ENCODE data around the gene LRMDA.

LRMDA gene

GRCh38 chr10:75431180-75432111 is at the start of gene LRMDA:
Gene LRMDA (plus strand): TSS chr10:75431624.
- DNase-seq = no peak

GRCh38 chr10:75386128-75386527 is 45.3 kb upstream of the LRMDA start:
- no peak for DNase-seq

GRCh38 chr10:75388082-75388481 is 43.3 kb upstream of the LRMDA start:
- DNase-seq = no peak

- no peak for DNase-seq
Observed at GRCh38 chr10:75390178-75390577, 41.2 kb upstream of the LRMDA start.

GRCh38 chr10:75392271-75392670 is 39.2 kb upstream of the LRMDA start:
- no peak for DNase-seq

GRCh38 chr10:75392744-75393143 is 38.7 kb upstream of the LRMDA start:
- no peak for DNase-seq

GRCh38 chr10:75394221-75394620 is 37.2 kb upstream of the LRMDA start:
- DNase-seq = no peak

- DNase-seq = no peak
Observed at GRCh38 chr10:75395066-75395931, 36.1 kb upstream of the LRMDA start.

- no peak for DNase-seq
Observed at GRCh38 chr10:75395932-75396630, 35.3 kb upstream of the LRMDA start.

- no peak for DNase-seq
Observed at GRCh38 chr10:75396631-75397495, 34.6 kb upstream of the LRMDA start.

- no peak for DNase-seq
Observed at GRCh38 chr10:75397496-75398199, 33.8 kb upstream of the LRMDA start.

- DNase-seq = no peak
Observed at GRCh38 chr10:75398200-75398691, 33.2 kb upstream of the LRMDA start.

- DNase-seq = no peak
Observed at GRCh38 chr10:75398692-75399460, 32.5 kb upstream of the LRMDA start.

- no peak for DNase-seq
Observed at GRCh38 chr10:75399461-75400162, 31.8 kb upstream of the LRMDA start.

GRCh38 chr10:75400163-75400770 is 31.2 kb upstream of the LRMDA start:
- DNase-seq = no peak

- no peak for DNase-seq
Observed at GRCh38 chr10:75400771-75401568, 30.5 kb upstream of the LRMDA start.

GRCh38 chr10:75401569-75402485 is 29.6 kb upstream of the LRMDA start, which contains the start of gene ZNF503:
Gene ZNF503 (minus strand): TSS chr10:75401764. CDS start chr10:75401419, 345 bp downstream.
- no peak for DNase-seq

All from NK-92 treated with Interleukin-12 subunit alpha and Interleukin-12 subunit beta, amount 100 ng/mL, for 24 hours (cell line).